HG03280 (cell line): ENCODE results near the gene RIMBP2.
"Not testable (repeated sequence)": the region's sequence is repeated elsewhere in the genome, so short reads cannot be mapped to it uniquely, and the experiment has no call there.

ENCODE experiments used
- ATAC-seq: cut with Tn5 transposase; IDR thresholded peaks from one replicate; pipeline ENCODE4 v1.9.1; 2021; ENCODE audit warnings: mild to moderate bottlenecking, moderate library complexity; ENCODE audit not compliant: unreplicated experiment

The RIMBP2 gene, protein sequence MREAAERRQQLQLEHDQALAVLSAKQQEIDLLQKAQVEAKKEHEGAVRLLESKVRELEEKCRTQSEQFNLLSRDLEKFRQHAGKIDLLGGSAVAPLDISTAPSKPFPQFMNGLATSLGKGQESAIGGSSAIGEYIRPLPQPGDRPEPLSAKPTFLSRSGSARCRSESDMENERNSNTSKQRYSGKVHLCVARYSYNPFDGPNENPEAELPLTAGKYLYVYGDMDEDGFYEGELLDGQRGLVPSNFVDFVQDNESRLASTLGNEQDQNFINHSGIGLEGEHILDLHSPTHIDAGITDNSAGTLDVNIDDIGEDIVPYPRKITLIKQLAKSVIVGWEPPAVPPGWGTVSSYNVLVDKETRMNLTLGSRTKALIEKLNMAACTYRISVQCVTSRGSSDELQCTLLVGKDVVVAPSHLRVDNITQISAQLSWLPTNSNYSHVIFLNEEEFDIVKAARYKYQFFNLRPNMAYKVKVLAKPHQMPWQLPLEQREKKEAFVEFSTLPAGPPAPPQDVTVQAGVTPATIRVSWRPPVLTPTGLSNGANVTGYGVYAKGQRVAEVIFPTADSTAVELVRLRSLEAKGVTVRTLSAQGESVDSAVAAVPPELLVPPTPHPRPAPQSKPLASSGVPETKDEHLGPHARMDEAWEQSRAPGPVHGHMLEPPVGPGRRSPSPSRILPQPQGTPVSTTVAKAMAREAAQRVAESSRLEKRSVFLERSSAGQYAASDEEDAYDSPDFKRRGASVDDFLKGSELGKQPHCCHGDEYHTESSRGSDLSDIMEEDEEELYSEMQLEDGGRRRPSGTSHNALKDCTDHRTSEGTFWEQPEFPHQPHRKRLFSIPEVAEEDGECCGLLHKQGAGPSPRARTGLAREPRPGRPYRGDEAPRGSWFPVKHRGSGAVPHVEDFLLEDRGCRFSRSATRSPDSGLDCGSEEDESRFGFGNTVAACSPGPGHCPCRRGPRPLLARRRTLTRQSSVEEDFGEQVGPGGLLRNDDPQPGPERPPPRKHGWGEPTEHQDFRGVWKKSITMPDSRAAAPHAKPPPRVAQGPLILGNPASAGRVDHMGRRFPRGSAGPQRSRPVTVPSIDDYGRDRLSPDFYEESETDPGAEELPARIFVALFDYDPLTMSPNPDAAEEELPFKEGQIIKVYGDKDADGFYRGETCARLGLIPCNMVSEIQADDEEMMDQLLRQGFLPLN (N-terminal part only)

DNA sequence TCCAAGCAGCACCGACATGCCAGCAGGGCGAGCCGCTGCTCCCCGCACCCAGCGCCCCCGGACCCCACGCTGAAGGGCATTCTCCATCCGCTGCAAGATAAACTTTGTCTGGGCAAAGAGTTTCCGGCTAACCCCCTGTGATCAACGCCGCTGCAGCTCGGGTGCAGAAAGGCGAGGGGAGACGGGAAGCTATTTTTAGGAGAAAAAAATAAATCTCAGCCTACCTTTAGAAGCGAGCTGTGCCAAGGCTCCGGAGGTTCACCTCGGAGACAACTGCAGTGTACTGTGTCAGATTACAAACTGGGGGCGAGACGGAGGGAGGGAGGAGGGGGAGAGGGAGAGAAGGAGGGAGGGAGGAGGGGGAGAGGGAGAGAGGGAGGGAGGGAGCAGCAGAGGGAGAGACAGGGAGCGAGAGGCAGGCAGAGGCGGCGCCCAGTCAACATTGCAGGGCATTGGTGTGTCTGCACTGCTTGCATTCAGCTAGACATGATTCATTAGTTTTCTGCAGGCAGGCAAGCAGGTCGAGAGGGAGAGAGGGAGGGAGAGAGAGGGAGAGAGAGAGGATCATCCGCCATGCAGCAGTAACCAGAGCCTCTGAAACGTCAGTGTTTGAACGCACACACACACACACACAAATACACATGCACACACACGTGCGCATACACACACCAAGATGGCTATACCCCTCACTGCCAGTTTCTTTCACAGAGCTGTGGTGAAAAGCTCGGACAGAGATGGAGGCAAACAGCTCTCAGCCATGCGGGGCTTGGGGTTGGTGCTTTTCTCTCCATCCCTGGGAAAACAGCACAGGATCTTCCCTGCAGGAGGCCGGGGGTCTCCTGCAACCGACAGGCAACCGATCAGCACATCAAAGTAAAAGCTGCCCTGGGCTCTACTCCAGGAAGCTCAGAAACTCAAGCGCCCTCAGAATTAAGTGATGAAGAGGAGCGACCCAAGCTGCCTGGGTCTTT lies at the start of gene RIMBP2:
TSS of gene RIMBP2 (minus strand) at position 302 of the 971 bp plus-strand sequence. CDS start 237,286 bp downstream, outside the sequence.
- ATAC-seq: peak; percentile 34

DNA sequence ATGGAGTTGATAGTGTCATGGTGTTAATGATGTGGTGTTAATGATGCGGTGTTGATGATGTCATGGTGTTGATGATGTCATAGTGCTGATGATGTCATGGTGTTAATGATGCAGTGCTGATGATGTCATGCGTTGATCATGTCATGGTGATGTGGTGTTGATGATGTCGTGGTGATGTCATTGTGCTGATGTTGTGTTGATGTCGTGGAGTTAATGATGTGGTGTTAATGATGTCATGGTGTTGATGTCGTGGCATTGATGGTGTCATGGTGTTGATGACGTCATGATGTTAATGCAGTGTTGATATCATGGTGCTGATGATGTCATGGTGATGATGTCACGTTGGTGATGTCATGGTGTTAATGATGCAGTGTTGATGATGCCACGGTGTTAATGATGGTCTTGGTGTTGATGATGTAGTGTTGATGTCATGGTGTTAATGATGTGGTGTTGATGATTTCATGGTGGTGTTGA lies 49.1 kb upstream of the RIMBP2 start:
- no peak for ATAC-seq

DNA sequence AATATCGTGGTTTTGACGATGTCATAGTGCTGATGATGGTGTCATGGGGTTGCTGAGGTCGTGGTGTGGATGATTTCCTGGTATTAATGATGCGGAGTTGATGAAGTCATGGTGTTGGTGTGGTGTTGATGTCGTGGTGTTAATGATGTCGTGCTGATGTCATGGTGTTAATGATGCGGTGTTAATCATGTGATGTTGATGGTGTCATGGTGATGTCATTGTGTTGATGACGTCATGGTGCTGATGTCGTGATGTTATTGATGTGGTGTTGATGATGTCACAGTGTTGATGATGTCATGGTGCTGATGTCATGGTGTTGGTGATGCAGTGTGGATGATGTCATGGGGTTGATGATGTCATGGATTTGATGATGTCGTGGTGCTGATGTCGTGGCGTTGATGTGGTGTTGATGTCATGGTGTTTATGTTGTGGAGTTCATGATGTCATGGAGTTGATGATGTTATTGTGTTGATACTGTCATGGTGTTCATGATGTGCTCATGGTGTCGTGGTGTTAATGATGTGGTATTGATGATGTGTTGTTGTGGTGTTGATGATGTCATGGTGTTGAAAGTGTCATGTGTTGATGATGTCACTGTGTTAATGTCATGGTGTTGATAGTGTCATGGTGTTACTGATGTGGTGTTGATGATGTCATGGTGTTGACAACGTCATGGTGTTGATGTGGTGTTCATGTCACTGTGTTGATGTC lies 48.5 kb upstream of the RIMBP2 start:
- ATAC-seq: no peak

DNA sequence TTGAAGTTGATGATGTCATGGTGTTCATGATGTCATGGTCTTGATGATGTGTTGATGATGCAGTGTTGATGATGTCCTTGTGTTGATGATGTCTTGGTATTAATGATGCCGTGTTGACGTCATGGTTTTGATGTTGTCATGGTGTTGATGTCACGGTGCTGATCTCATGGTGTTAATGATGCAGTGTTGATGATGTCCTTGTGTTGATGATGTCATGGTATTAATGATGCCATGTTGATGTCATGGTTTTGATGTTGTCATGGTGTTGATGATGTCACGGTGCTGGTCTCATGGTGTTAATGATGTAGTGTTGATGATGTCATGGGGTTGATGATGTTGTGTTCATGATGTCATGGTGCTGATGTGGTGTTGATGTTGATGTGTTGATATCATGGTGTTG lies 48.0 kb upstream of the RIMBP2 start:
- ATAC-seq: no peak

DNA sequence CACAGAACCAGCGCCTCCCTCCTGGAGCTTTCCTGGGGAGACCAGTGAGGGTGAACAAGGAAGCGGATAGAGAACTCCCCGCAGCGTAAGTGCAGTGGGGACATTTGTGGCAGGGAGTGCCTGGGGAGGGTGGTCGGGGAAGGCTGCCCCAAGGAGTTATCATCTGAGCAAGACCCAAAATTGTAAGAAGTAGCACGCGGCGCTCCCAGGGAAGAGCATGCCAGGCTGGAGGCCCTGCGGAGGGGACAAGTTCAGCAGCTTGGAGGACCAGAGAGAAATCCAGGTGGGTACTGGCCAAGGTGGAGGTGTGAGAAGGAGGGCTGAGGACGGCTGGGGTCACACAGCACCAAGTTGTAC lies 46.2 kb upstream of the RIMBP2 start:
- no peak for ATAC-seq

DNA sequence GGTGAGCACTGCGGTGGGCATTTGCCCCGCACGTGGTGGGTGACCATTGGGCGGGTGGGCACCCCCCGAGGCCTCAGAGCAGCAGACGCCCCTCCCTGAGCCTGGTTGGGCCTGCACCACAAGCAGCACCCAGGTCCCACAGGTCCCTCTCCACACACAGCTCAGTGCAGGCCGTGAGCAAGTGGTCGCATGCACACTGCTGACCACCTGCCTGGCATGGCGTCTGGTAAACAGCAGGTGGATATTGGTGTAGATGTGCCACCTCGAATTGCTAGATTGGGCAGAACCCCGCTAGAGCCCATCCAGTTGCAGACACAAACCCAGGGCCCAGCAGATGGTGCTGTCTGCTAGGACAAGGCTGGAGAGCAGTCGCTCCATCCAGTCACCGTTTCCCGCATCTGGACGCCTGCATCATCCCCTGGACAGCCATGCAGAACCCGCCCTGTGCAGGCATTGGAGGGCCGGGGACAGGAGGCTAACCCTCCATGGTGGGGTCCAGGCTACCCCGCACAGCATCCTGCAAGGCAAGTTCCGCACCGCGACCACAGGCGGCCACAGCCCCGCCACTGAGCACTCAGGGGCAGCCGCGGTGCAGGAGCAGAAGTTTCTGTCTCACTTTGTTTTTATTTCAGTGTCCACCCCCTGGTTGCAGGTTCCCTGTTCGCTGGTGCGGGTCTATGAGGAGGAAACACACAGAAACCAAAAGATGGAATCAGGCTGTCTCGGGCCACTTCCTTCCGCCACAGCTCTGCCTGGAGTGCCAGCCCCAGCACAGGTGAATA lies 45.6 kb upstream of the RIMBP2 start:
- ATAC-seq: peak; percentile 49

DNA sequence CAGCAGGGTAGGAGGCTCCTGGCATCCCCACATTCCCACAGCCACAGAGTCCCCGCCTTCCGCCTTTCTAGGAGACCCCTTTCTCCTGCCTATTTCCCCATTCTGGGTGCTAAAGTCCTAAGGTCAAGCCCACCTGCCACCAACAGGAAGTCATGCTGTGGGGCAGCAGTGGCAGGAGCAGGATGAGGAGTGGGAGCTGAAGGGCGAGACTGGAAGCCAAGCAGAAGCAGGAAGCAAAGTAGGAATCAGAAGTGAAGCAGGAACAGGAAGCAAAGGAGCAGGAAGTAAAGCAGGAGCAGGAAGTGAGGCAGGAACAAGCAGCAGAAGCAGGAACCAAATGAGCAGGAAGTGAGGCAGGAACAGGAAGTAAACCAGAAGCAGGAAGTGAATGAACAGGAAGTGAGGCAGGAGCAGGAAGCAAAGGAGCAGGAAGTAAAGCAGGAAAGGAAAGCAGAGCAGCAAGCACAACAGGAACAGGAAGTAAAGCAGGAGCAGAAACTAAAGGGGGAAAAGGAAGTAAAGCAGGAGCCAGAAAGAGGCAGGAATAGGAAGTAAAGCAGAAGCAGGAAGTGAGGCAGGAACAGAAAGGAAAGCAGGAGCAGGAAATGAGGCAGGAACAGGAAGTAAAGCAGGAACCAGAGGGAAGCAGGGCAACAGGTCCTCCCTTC lies 38.3 kb upstream of the RIMBP2 start:
- ATAC-seq: no peak

DNA sequence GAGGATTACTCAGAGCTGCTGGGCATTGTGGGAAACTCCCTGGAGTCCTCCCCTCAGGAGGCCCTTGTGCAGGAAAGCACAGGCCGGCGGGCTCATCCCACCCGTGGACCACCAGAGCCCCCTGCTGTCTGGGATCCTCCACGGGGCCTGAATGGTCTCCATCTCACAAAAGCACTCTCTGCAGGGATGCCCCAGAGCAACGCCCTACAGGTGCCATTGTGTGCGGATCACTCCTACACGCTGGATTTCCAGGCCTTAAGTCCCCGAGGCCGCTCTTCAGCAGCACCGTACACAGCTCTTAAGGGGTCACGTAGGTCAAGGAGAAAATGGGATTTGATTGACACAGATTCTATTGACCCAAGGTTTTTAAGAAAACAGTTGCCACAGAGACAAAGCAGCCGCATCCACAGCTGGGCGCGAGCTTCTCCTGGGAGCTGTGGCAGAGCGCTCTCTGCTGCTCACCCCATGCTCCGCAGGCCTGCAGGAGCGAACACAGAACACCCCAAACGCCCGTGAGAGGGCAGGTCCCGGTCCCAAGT lies 36.7 kb upstream of the RIMBP2 start:
- ATAC-seq: no peak

DNA sequence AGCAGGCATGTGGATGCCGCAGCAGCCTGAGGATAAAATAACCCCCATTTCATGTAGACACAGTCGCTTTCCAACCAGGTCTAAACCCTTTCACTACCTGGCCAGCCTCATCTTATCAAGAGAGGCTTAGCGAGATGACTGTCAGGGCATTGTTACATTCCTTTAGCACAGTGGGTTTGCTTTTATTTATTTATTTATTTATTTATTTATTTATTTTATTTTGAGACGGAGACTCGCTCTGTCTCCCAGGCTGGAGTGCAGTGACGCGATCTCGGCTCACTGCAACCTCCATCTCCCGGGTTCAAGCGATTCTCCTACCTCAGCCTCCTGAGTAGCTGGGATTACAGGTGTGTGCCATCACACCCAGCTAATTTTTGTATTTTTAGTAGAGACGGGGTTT lies 35.9 kb upstream of the RIMBP2 start:
- ATAC-seq: not testable (repeated sequence)

DNA sequence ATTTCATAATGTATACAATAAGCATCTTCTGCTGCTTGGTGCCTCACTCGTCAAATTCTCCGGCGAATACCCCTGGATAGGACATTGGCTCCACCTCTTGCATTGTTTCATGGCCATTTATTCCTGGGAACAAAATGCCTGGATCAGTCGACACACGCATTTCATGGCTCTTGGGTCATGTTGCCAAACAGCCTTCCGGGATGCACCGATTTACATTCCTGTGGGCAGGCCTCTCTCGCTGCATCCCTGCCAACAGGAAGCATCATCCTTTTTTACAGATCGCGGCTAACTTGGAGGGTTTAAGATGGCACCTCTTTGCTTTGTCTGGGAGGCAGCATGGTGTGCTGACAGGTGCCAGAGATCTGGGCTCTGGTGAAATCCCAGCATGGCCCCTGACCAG lies 32.7 kb upstream of the RIMBP2 start:
- ATAC-seq: no peak

DNA sequence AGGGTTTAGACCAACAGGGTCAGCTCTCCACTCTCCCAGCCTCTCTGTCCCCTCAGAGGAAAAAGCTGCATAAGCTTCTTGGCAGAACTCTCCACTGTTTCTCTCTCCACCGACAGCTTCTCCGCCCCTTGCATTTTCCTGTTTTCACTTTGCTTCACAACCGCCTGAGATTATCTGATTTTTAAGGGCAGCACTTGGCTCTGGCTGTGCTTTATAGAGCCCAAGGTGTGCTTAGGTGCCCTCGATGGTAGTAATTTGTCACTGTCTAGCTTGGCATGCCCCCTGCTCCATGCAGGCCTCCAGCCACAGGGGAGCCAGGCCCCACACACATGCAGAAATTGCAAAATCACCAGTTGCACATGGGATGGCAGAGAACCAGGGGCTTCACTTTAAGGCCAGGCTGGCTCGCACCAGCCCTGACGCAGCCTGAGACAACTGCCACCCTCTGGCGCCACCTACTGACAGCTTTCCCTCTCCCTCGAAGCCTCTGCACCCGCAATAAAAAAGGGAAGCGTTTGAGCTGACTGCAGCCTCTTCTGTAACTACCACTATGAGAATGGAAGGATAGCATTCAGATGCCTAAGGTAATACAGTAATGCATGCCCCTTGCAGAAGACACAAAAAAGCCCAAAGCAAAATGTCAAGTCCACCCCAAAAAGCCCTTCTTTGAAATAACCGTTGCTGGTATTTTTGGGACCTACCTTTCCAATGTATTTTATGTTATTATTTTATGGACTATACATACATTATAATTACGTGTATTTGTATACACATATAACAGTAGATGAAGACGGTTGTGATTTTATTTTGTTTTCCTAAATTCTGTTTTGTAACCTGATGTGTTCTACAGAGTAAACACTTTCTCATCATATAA lies 32.0 kb upstream of the RIMBP2 start:
- peak; percentile 76 for ATAC-seq

DNA sequence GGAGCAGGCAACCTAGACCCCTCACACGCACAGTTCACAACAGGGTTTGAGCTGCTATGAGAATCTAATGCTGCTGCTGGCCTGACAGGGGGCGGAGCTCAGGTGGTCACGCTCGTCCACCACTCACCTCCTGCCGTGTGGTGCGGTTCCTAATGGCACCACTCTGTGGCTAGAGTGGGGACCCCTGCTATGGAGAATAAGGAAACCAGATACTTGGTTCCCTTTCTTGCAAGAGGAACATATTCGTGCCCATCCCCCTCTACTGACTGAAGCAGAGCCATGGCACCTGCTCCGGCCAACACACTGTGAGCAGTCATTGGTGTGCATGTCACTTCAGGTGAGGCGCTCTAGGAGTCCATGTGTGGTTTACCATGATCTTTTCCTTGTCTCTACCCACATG lies 30.4 kb upstream of the RIMBP2 start:
- no peak for ATAC-seq

DNA sequence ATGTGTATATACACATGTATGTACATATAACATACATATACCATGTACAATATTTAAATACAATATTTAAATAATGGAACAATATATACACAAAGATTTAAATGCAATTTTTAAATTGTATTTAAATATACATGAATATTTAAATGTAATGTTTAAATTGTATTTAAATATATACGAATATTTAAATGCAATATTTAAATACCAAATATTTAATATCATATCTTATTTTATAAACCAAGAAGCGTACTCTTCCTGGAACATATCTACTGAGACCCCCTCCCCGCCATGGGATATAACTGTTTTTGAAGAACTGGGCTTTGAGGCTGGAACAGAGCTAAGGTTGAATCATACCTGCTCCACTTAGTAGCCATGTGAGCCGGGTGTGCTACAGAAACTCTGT lies 29.8 kb upstream of the RIMBP2 start:
- ATAC-seq: no peak

DNA sequence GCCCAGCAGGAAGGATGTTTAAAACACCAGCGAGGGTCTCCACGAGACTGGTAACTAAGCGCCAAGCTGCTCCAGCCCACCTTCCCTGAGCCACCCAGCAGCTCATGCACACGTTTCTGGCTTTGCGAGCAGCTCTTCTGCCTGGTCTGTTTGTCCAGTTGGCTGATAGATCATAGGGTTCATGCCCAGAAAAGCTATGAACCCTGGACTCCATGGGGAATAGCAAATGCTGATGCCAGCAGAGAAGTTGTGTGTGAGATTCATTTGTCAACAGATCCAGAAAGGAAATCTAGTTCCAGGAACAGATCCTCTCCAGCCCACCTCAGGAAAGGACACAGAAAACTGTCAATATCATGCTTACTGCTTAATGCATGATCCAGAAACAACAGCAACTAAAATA lies 28.2 kb upstream of the RIMBP2 start:
- no peak for ATAC-seq

DNA sequence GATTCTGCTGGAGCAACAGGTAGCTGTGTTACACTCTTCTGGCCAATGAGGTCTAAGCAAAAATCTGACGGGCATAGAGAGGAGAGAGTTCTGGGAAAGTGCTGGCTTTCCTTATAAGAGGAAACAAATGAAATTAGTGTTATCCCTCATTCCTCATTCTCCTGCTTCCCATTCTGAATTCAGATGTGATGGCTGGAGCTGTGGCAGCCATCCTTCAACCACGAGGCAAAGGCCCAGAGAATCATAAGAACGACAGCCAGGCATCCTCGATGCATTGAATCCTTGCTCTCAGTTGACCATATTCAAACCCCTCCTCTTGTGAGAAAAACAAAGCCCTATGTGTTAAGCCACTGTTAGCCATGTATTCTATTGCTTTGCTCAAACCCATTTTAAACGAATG lies 27.5 kb upstream of the RIMBP2 start:
- ATAC-seq: no peak

DNA sequence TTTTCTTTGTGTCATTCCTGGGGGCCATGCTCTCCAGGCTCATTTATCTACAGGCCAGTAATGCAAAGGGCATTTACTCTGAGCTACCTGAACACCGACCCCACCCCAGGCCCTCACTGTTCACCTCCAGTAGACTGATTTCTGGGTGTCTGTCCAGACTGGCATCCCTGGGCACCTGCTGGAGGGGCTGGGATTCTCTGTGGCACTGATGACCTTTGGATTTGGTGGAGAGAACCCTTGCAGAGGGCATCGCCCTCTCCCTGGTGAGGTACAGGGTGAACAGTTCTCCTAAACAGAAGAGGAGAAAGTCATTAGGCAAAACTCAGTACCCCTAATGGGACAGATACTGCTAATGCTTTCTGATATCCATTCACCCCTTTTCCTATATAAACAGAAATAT lies 27.1 kb upstream of the RIMBP2 start:
- ATAC-seq: no peak

DNA sequence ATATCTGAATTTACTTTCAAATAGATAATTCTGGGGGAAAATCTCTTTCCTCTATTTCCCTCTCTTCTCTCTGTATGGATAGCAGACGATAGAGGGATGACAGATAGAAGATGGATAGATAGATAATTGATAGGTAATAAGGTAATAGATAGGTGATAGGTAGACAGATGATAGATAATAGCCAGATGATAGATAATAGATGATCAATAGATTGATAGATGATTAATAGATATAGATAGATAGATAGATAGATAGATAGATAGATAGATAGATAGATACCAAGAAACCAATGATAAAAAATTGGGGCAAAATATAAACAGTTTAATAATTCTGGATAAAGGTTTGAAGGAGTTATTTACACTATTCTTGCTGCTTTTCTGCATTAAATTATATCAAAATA lies 26.6 kb upstream of the RIMBP2 start:
- no peak for ATAC-seq
